Measurements from ENCODE around the gene SUSD4.
"Not testable (repeated sequence)": the region's sequence is repeated elsewhere in the genome, so short reads cannot be mapped to it uniquely, and the experiment has no call there.

SUSD4 gene

DNA sequence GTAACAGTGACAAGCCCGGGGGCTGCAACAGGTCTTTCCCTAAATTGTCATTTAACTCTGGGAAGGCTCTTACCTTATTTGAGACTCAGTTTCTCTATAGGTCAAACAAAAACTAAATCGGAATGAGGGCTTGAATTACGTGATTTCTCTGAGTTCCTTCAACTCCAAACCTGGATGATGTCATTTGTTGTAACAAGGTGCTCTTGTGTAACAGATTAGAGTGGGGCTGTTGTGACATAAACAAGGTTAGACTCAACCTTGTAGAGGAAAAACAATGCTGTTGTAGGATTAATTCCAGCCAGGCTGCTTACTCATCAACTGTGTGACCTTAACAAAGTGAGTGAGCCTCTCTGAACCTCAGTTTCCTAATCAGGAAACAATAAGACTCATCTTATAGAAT lies 74.4 kb downstream of the SUSD4 start:
- no peak for DNase-seq (ENCODE audit: low read depth)

DNA sequence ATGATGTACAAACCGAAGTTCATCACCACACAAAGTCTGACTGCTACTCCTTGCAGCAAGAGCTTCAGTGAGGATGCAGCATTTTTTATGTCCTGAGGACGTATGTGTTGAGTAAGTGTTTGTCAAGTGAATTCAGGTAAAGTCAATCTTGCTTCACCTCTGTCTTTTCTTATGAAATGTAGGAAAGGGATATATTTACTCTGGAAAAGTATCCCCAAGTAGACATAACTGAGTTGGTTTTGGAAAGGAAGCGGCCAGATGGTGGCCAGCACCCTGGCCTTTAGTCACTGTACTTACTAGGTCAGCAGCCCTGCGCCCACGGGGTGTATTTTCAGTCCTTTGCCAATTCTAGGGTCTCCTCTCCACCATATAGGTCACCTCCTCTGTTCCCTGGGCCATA lies 75.2 kb downstream of the SUSD4 start:
- DNase-seq (ENCODE audit: low read depth): no peak

DNA sequence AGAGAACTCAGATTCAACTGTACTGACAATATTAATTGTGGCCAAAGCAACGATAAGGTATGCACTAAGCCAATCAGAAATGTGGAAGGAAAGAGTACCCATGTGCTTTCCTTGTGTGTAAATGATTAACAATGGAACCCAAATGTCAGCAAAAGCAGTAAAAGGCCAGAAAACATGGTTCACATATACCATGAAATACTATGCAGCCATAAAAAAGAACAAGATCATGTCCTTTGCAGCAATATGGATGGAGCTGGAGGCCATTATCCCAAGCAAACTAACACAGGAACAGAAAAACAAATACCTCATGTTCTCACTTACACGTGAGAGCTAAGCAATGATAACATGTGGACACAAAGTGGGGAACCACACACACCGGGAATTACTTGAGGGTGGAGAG lies 78.5 kb downstream of the SUSD4 start:
- no peak for DNase-seq (ENCODE audit: low read depth)

DNA sequence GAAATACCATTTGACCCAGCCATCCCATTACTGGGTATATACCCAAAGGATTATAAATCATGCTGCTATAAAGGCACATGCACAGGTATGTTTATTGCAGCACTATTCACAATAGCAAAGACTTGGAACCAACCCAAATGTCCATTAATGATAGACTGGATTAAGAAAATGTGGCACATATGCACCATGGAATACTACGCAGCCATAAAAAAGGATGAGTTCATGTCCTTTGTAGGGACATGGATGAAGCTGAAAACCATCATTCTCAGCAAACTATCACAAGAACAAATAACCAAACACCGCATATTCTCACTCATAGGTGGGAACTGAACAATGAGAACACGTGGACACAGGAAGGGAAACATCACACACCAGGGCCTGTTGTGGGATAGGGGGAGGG lies 80.3 kb downstream of the SUSD4 start:
- not testable (repeated sequence) for DNase-seq (ENCODE audit: low read depth)

DNA sequence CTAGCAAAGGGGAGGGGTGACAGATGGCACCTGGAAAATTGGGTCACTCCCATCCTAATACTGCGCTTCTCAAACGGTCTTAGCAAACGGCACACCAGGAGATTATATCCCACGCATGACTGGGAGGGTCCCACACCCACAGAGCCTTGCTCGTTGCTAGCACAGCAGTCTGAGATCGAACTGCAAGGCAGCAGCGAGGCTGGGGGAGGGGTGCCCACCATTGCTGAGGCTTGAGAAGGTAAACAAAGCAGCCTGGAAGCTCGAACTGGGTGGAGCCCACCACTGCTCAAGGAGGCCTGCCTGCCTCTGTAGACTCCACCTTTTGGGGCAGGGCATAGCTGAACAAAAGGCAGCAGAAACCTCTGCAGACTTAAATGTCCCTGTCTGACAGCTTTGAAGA lies 85.7 kb downstream of the SUSD4 start:
- not testable (repeated sequence) for DNase-seq (ENCODE audit: low read depth)

DNA sequence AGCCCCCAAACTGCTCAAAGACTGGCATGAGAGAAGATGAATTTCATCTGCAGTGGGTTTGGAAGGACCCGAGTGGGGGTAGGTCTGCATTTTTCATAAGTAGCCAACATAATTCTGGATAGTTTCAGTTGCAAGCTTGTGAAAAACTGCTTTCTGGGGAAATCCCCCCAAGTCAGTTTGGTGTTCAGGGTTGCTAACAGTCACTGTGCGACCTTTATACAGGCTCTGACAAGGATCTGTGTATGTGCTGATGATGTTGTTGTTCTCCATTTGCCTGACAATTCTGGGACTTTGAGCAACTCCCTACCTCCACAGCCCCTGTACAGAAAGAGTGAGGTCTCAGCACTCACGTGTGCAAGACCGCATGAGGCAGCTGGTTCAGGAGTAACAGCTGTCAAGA lies 87.9 kb downstream of the SUSD4 start:
- DNase-seq (ENCODE audit: low read depth): no peak

DNA sequence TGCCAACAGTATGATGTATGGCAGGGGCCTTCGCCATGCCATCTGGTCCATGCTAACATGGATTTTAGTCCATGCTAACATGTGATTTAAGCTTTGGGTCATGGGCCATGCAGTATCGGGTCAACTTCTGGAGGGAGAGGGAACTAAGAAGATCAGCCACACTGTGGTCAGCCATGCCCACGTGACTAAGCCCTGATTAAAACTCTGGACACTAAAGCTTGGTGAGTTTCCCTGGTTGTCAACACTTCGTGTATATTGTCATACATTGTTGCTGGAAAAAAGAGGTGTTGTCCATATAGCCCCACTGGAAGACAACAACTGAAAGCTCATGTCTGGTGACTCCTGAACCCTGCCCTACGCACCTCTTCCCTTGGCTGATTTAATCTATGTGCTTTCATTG lies 90.5 kb downstream of the SUSD4 start:
- no peak for DNase-seq (ENCODE audit: low read depth)

DNA sequence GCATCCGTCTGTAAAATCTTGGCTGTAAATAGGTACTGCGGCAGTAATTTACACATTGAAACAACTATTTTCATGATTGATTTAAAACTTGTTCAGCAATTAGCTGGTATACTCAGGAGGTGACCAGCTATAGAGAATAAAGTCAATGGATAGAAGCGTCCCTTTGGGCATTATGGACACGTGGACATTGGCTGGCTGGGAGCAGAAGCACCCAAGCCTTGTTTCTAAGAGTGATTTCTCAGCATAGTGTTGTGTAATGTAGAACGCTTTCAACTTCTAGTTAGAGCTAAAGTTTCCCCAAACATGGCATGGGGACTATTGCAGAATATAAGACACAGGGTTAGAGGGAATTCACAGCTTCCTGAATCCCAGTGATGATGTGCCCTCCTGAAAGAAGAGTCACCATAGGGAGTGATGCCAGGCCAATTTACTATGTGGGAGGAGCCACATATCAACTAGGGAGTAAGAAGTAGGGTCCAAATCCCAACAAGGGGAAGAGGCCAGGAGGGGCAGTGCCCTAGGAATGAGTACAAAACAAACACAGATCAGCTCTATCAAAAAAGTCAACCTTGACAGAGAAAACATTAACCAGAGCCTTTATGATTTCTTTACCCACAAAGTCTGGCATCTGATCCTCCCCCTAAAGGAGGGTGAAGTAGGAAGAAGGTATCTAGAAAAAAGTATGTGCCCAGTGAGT lies 92.7 kb downstream of the SUSD4 start:
- DNase-seq (ENCODE audit: low read depth): no peak

DNA sequence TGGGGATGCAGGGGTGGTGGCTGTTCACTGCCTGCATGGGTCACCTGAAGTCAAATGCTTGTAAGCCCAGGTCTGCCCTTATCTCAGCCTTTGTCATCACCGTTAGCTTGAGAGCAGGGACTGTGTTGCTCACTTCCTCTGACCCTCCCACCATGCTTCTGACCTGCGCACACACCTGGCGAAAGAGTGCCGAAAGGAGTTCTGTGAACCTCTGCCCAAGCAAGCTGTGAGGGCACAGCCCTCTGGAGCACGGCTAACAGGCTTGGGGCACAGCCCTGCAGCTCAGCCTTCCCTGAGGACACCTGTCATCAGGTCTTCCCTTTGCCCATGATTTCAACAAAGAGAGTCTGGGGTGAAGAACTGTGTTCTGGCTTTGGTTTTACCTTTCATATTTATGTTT lies 93.8 kb downstream of the SUSD4 start:
- DNase-seq (ENCODE audit: low read depth): no peak

DNA sequence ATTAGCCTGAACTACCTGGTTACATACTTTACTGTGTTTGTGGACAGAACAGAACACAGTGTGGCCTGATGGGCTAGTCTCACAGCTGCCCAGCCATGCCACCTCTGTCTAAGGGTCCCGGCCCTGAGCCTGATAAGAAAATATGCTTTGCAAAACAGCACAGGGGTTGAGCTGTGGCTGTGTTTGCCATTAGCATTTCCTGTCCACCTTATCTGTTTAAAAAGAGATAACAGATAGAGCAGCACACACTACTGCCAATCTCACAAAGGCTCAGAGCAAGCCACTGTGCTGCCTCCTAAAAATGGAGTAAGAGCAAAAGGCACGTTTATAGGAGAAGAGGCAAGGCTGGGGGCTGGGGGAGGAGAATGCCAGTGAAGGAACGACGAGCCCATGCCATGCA lies 95.0 kb downstream of the SUSD4 start:
- DNase-seq (ENCODE audit: low read depth): no peak

DNA sequence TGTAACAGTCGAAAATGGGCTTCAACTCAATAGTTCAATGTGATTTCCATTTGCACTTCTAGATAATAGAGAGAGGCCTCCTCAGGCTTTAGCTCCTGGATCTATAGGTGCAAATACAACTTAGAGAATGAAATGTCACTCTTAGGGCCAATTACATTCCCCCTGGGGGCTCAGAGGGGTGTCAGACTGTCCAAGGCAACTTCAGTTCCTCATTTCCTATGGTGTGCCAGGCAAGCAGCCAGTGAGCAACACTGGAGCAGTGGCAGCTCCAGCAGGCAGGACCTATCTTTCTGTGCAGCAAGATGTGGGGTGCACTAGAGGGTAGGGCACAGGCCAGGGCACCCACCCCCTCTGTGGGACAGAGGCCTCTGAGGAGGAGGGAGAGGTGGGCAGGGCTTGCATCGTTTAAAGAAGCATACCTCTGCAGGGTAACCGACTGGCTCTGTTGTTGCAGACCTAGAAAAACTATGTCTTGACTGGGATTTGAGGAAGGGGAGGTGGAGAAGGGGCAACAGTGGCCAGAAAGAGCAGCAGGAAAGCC lies 97.3 kb downstream of the SUSD4 start:
- DNase-seq (ENCODE audit: low read depth): no peak

DNA sequence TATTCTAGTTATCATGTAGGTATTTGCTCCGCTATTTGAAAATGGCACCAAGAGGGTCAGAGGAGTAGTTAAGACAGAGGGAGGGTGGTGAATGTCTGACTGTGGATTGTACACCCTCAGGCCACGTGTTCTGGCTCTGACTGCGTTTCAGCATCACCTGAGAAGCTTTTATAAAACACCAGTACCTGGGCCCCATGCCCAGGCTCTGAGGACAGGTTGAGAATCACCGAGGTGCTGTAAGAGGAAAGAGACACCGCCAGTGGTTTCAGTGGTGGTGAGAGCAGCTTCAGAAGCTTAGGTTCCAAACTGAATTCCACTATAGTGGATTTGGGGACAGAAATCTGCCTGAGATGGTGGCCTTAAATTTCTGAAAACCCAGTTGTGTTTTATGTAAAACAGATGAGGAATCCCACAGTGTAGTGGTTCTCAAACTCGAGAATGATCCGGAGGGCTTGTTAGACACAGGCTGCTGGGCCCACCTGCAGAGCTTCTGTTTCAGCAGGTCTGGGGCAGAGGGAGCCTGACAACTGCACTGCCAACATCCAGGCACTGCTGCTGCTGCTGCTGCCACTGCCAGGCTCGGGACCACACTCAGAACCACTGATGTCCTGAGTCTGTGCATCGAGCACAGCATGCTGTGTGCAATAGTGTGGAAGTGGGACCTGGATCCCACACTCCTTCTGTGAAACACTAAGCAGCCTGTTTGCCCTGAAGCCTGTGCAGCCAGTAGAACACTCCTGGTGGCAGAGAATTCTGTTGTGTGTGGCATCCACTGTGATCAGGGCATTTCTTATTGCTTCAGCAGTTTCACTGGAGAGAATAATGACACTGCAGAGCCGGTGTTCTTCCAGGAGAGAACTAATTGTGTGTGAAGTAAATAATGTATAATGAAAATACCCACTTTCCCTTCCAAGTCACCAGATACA lies 98.7 kb downstream of the SUSD4 start:
- no peak for DNase-seq (ENCODE audit: low read depth)

DNA sequence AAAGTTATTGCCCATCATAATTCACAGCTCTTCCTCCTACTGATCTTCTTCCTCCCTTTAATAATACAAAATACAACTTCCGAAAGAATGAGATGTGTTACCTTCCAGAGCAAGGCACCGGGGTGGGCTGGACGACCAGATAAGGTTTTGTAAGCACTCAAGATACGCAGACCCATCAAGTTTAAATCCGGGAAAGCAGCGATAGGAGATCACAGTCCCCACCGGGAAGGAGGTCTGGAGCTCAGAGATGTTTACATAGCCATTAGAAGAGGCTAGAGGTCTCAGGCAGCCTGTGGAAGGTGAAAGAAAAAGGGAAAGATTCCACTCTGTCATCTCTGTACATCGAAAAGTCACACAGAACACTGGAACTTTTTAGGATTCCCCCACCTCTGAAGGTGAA lies 99.4 kb downstream of the SUSD4 start:
- no peak for DNase-seq (ENCODE audit: low read depth)

DNA sequence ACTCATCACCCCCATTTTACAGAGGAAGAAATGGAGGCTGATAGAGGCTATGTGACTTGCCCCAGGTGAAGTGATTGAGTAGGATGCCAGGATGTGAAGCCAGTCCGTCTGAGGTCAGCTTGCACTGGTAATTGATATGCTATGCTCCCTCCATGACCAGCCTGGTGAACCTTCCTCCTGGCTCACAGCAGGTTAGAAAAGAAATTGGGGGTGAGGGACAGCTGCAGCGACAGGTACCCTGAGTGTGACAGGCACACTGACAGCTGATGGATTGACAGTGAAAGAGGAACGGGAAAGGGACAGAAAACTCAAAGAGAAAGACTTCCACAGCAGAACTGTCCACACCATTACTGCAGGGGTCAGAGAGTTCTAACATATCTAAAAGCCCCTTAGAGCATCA lies 102.1 kb downstream of the SUSD4 start:
- no peak for DNase-seq (ENCODE audit: low read depth)

DNA sequence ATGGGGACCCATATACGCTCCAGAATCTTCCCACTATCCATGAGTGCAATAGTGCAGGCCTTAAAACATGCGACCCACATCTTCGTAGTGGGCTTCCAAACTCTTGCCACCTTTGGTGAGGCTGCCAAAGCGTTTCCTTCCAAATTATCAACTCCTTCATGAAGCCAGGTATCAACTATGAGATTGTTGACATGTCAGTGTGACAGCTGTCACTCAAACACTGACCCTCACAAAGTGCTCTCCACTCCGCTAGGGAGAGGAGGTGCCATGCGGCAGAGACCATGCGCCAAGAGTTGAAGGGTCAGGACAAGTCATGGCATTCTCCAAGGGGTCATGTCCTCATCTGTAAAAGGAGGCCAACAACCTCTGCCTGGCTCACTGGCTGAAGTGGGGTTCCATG lies 103.3 kb downstream of the SUSD4 start:
- no peak for DNase-seq (ENCODE audit: low read depth)

DNA sequence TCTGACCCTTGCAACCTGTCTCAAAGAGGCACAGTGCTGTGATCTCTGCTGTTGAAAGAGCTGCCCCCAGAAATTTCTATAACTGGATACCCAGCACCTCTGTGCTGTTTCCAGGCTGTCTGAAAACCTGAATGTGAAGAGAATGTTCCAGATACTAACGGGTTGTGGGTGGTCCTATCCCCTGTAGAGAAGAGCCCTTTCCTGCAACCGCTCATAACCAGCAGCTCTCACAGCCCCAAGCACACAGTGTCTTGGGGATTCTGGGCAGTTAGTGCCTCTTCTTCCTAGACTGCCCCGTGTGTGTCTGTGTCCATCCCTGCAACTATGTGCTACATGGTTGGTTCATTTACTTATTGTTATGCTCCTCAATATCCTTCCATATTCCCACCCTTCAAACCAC lies 104.5 kb downstream of the SUSD4 start:
- DNase-seq (ENCODE audit: low read depth): no peak

DNA sequence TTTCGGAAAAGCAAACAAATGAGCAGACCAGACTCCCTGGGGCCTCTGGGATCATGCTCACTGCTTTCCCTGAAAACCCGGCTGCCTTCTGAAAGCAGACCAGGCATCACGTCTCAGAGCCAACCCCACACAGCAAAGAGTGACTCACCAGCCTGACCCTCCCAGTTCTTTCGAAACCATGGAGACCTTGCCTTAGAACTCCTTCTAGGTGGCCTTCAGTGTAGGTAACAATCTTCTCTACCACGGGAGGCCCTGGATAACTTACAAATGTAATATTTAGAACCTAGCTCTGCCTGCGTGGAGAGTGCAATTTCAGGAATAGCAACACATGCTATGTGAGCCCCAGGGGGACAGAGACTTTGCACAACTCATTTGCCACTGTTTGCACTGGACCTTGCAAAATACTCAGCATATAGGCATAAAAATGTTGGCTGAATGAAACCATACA lies 105.2 kb downstream of the SUSD4 start:
- DNase-seq (ENCODE audit: low read depth): no peak

DNA sequence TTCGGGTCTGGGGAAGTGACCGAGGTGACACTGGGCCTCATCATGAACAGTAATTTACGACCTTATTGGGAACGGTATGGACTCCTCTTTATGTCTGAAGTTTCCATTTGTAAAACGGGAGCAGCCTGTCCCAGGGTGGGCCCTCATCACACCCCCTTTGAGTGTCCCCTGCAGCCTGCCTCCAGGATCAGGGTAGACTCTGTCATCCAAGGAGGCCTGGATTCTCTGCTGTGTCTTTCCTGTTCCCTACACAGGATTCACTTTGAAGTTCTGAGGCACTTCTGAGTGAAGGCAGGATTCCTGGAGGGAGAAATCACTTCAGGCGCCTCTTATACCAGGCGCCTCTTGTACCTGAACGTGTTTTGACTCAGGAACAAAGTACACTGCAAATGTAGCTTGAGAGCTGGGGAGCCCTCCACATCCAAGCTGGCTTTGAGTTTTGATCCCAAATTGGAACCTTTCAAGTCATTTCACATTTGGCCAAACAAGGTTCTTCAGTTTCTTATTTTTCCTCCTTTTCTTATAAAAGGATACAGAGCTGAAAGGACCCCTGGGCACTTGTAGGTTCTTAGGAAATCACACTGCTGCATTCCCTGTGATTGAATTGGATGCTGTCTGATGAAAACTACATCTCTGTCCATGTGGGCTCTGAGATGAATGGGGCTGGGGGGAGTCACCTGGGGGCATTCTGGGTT lies 106.0 kb downstream of the SUSD4 start:
- no peak for DNase-seq (ENCODE audit: low read depth)

DNA sequence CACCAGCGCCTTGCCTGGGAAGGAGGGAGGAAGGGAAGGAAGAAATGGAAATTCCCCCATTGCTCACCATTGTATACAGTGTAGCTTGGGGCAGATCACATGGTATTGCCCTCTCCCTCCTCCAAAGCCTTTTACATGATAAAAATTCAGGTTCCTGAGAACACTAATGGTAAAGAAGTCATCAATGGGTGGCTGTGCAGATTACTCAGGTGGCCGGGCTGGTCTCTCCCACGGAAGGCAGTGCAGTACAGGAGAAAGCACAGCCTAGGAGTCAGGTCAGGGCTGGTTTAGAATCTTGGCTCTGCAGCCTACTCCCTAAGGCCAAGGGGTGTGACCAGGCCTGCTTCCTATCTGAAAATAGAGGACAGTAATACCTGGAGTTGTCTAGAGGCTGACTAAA lies 107.9 kb downstream of the SUSD4 start:
- DNase-seq (ENCODE audit: low read depth): no peak

DNA sequence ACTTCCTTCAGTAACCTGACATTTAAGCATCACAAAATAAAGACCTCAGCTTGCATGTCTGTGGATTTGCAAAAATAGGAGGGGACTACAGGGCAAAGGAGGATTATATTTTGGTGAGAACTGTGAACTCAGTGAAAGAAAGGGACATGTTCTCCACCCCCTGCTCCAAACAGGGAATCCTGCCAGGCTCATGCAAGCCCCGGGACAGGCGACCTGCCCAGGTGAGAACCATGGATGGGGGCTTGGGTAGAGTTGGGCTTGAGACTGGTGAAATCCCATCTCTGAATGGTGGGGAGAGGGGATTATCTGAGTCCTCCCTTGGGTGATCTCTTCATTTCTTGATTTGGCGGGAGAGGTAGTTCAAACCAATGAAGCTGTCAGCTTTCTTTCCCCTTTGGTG lies 110.1 kb downstream of the SUSD4 start:
- no peak for DNase-seq (ENCODE audit: low read depth)

DNA sequence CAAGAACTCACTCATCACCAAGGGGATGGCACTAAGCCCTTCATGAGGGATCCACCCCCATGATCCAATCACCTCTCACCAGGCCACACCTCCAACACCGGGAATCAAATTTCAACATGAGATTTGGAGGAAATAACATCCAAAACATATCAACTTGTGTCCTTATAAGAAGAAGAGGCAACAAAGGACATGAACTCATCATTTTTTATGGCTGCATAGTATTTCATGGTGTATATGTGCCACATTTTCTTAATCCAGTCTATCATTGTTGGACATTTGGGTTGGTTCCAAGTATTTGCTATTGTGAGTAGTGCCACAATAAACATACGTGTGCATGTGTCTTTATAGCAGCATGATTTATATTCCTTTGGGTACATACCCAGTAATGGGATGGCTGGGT lies 112.6 kb downstream of the SUSD4 start:
- not testable (repeated sequence) for DNase-seq (ENCODE audit: low read depth)

DNA sequence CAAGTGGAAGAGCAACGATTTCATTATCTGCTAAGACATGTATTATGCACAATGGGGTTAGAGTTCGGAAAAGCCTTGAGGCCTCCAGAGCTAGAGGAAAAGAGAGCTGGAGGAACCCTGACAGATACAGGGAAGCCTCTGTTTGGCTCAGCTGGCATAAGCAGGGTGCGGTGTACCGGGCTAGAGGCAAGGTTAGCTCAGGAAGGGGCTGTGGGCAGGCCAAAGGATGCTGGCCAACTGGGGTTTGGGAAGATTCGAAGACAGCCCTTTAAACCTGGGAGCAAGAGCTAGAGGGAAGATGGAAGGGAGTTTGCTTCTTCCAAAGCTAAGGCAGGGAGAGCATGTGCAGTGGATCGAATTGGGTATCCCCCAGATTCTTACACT lies 113.4 kb downstream of the SUSD4 start:
- no peak for DNase-seq (ENCODE audit: low read depth)
